Breast epithelium (tissue), 4 donors: Measurements from ENCODE around the gene NTRK2. TPM values are rescaled to one million over a fixed set of nuclear protein-coding genes. Genes with fewer than 3 reads are reported as not detected.

Experiments
- DNase-seq, 2 donors: peaks; one replicate each; pipeline ENCODE4 v3.0.0-alpha.2; 2019; ENCODE audit warnings: low spot score in 2 of 2
- H3K27ac ChIP-seq, 2 donors: fragments of 200-600 bp; sonication (generic) in 1 of 2; one replicate each; pipeline ENCODE4 v1.5.1; 2016 to 2019; ENCODE audit warnings: mild to moderate bottlenecking in 1 of 2
- H3K27me3 ChIP-seq, 2 donors: fragments of 200-600 bp; sonication (generic) in 1 of 2; one replicate each; pipeline versions ENCODE4 v1.5.1 to v1.6.0; 2017 to 2019; ENCODE audit warnings: control low read depth in 1 of 2, mild to moderate bottlenecking in 1 of 2
- H3K36me3 ChIP-seq: fragments of 200-600 bp; one replicate; pipeline ENCODE4 v1.5.1; 2019
- H3K4me1 ChIP-seq, 2 donors: fragments of 200-600 bp; sonication (generic); one replicate each; pipeline ENCODE4 v1.5.1; 2016 to 2019; ENCODE audit warnings: control low read depth in 1 of 2
- H3K4me3 ChIP-seq, 3 donors: fragments of 200-600 bp; sonication (generic); 1 replicate in 2 of 3; 2 replicates in 1 of 3; pipeline ENCODE4 v1.5.1; 2016 to 2019; ENCODE audit warnings: mild to moderate bottlenecking in 3 of 3, moderate library complexity in 2 of 3
- H3K9me3 ChIP-seq, 2 donors: fragments of 200-600 bp; sonication (generic) in 1 of 2; one replicate each; pipeline ENCODE4 v1.5.1; 2016 to 2019; ENCODE audit warnings: control low read depth in 1 of 2
- POLR2A ChIP-seq: fragments of 450-650 bp; IDR thresholded peaks from one replicate; pipeline ENCODE4 v1.6.1; 2016; ENCODE audit warnings: antibody characterized with exemption, mild to moderate bottlenecking, moderate library complexity
- POLR2AphosphoS5 ChIP-seq, 3 donors: sonication (generic); formaldehyde crosslinking; IDR thresholded peaks; one replicate each; pipeline ENCODE4 v1.6.1; 2017; ENCODE audit warnings: antibody characterized with exemption in 3 of 3
- intact Hi-C: fragments of 100-400 bp; cut with DNase I; formaldehyde crosslinking; loops from one replicate; pipeline ENCODE4 v1.15.1; 2023; ENCODE audit warnings: low total_unique reads
- total RNA-seq, 3 donors: library from RNA; depleted of rRNA; stranded (reverse); fragments of >200 nt; gene quantifications; one replicate each; pipeline ENCODE4 v1.1.0, GENCODE V29; 2016
- TF ChIP-seq, protein P1 (sequence below), 3 donors: fragments of 450-650 bp; IDR thresholded peaks; one replicate each; pipeline ENCODE4 v1.5.1; 2016 to 2017; ENCODE audit warnings: antibody characterized with exemption in 3 of 3, mild to moderate bottlenecking in 3 of 3, moderate library complexity in 3 of 3

The NTRK2 gene
- total RNA-seq, 3 donors from 2014 or later: 25.9 to 134 (median 112) TPM

DNA sequence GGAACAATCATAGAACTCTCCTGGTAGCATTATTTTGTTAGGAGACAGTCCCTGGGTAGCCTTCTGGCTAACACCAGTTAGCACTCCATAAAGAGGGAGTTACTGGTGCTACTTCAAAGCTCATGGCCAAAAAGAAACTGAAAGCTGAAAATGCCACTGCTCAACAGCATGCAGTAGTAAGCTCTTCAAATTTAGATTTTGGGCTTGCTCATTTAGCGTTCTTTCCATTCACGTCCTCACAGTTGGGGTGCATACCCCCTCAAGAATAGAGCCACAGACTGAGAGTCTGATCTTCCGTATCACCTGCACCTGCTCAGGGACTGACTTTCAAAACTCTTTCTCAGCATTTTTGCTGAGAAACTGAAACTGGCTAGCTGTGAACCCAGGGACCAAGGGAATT is 24.7 kb downstream of the NTRK2 start:
- intact Hi-C loops: no loop called here
- Histone ChIP-seq H3K27me3 (no peaks in the 10 kb centered on the region), H3K4me3 (peak overlapping the region in 2 of 3 donors; percentile 20 to 43), H3K9me3 (no peaks in the 10 kb centered on the region), H3K27ac (peak overlapping the region; percentile 8 to 52), H3K36me3 (no peaks in the 10 kb centered on the region), H3K4me1 (no peaks in the 10 kb centered on the region)
- DNase-seq: no peak
- TF ChIP-seq, protein P1, sequence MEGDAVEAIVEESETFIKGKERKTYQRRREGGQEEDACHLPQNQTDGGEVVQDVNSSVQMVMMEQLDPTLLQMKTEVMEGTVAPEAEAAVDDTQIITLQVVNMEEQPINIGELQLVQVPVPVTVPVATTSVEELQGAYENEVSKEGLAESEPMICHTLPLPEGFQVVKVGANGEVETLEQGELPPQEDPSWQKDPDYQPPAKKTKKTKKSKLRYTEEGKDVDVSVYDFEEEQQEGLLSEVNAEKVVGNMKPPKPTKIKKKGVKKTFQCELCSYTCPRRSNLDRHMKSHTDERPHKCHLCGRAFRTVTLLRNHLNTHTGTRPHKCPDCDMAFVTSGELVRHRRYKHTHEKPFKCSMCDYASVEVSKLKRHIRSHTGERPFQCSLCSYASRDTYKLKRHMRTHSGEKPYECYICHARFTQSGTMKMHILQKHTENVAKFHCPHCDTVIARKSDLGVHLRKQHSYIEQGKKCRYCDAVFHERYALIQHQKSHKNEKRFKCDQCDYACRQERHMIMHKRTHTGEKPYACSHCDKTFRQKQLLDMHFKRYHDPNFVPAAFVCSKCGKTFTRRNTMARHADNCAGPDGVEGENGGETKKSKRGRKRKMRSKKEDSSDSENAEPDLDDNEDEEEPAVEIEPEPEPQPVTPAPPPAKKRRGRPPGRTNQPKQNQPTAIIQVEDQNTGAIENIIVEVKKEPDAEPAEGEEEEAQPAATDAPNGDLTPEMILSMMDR (IDR thresholded peaks at IDR 0.05): no peak
- no peak for TF ChIP-seq POLR2AphosphoS5 (IDR thresholded peaks at IDR 0.05)
- TF ChIP-seq POLR2A: no peak

DNA sequence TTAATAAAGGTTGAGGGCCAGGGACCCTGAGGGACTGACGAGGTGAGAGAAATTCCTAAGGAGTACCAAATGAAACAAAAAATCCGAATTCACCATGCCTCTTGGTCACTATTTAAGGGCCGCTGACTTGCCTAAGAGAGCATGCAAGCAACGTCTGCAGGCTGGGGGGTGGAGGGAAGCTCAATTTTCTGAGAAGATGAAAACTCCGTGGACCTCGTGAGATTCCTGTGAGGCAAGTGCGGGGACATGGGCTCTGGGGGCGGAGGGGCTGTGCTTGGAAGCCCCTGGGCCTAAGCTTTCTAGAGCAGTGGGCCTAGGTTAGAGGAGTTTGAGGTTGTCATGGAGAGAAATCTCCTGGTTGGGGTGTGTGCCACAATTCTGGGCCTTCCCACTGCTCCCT is 27.5 kb downstream of the NTRK2 start:
- TF ChIP-seq POLR2A (no peak), POLR2AphosphoS5 (IDR thresholded peaks at IDR 0.05) (no peak)
- TF ChIP-seq, protein P1 (IDR thresholded peaks at IDR 0.05): no peak
- Histone ChIP-seq H3K27ac (peak overlapping the region; percentile 51 to 70), H3K4me1 (no peaks in the 10 kb centered on the region), H3K27me3 (no peaks in the 10 kb centered on the region), H3K9me3 (no peaks in the 10 kb centered on the region), H3K4me3 (no peak overlapping the region), H3K36me3 (no peaks in the 10 kb centered on the region)
- intact Hi-C loops: no loop called here
- DNase-seq: no peak

DNA sequence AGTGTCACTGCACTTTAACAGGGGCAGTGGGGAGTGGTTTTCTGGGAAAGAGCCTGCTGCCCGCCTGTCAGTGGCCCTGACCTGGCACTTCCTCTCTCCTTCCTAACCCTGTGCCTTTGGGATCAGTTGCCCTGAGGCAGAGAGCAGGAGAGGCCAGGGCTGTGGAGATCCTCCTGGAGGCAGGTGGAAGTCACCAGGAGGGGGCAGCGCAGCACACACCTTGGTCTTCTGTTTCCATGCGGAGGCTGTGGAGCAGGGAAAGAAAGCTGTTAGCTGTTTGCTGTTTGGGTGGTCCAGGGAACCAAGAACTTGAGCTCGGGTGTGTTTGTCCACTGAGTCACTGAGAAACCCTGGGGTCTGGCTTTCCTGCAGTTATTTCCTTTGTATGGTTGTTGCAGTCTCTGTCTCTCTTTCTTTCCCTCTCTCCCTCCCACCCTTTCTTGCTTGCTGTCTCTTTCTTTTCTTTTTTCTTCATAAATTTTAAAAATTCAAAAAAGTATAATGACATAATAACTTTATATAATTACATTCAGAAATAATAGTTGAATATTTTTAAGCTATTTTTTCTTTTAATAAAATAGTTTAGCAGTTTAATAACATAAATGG is 28.1 kb downstream of the NTRK2 start:
- H3K27ac ChIP-seq: peak overlapping the region; percentile 51 to 70
- H3K9me3 ChIP-seq: no peaks in the 10 kb centered on the region
- no peaks in the 10 kb centered on the region for H3K27me3 ChIP-seq
- no peaks in the 10 kb centered on the region for H3K4me1 ChIP-seq
- TF ChIP-seq, protein P1 (IDR thresholded peaks at IDR 0.05): peak; percentile 28 to 81 (median 50)
- TF ChIP-seq POLR2A: no peak
- no peak overlapping the region for H3K4me3 ChIP-seq
- peak; percentile 53 to 70 for DNase-seq
- no peaks in the 10 kb centered on the region for H3K36me3 ChIP-seq
- intact Hi-C loops: no loop called here

GRCh38 chr9:84698323-84698722 is 28.8 kb downstream of the NTRK2 start:
- intact Hi-C loops: no loop called here

DNA sequence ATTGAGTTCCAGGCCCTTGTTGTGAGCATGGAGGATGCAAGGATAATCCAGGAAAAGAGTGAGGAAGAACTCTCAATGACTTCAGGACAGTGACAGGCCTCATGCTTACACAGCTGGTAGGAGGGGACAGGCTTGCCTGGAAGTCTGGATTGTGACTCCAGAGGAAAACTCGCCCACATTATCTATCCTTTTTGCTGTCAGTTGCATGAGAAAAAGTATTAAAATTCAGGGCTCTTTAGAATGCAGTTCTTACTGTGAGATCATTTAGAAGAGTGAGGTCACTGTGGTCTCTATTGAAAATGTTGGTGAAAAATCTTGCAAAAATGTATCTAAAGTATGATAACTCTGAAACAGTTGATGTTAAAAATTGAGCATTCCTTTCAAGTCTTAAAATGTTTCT is 30.5 kb downstream of the NTRK2 start:
- intact Hi-C loops: no loop called here
- H3K4me3 ChIP-seq: no peak overlapping the region
- H3K27me3 ChIP-seq: no peaks in the 10 kb centered on the region
- no peaks in the 10 kb centered on the region for H3K36me3 ChIP-seq
- no peak for TF ChIP-seq POLR2A
- TF ChIP-seq POLR2AphosphoS5 (IDR thresholded peaks at IDR 0.05): no peak
- TF ChIP-seq, protein P1 (IDR thresholded peaks at IDR 0.05): no peak
- H3K4me1 ChIP-seq: no peaks in the 10 kb centered on the region
- H3K9me3 ChIP-seq: no peaks in the 10 kb centered on the region
- H3K27ac ChIP-seq: peak overlapping the region; percentile 22 to 44
- DNase-seq: no peak

More at GRCh38 chr9:84698323-84698722, 28.8 kb downstream of the NTRK2 start:
- H3K4me1 ChIP-seq: no peaks in the 10 kb centered on the region
- H3K36me3 ChIP-seq: no peaks in the 10 kb centered on the region
- peak overlapping the region in 1 of 2 donors; percentile 11 for H3K27ac ChIP-seq
- no peak for DNase-seq
- H3K4me3 ChIP-seq: no peak overlapping the region
- TF ChIP-seq POLR2AphosphoS5 (IDR thresholded peaks at IDR 0.05): no peak
- TF ChIP-seq, protein P1 (IDR thresholded peaks at IDR 0.05): no peak
- TF ChIP-seq POLR2A: no peak
- no peaks in the 10 kb centered on the region for H3K9me3 ChIP-seq
- H3K27me3 ChIP-seq: no peaks in the 10 kb centered on the region
